BJ (cell line): ENCODE measurements around the gene NENF. TPM values are rescaled to one million over a fixed set of nuclear protein-coding genes. Genes with fewer than 3 reads are reported as not detected.

Experiments used
- CTCF ChIA-PET: fragments of 350-600 bp; formaldehyde crosslinking; extraction: SDS; loops from one replicate; lab custom pipeline; 2021; ENCODE audit warnings: antibody characterized with exemption, inconsistent platforms; lab: Yijun Ruan, JAX
- POLR2A ChIA-PET: fragments of 300-600 bp; sonication (Branson Sonifier 250); formaldehyde crosslinking; extraction: SDS; loops from one replicate; lab custom pipeline; 2021; ENCODE audit warnings: antibody characterized with exemption; lab: Charles Lee
- DNase-seq: peaks from one replicate; pipeline ENCODE4 v3.0.0-alpha.2; 2011; ENCODE audit warnings: low read depth
- H3K27me3 ChIP-seq: 2 replicates; pipeline ENCODE4 v1.6.0; 2011; ENCODE audit warnings: low read length; ENCODE audit not compliant: control insufficient read depth, insufficient read depth
- H3K36me3 ChIP-seq: 2 replicates; pipeline ENCODE4 v1.5.1; 2011; ENCODE audit warnings: low read length; ENCODE audit not compliant: control insufficient read depth, insufficient read depth
- H3K4me3 ChIP-seq: 2 replicates; pipeline ENCODE4 v1.5.1; 2011; ENCODE audit warnings: low read depth, mild to moderate bottlenecking, control low read depth, low read length
- polyA plus RNA-seq: library from polyadenylated mRNA; depleted of rRNA; stranded (reverse); fragments of >200 nt; gene quantifications from 2 replicates; pipeline ENCODE4 v1.2.3, GENCODE V29; 2011
- TF ChIP-seq, protein P1 (sequence below): IDR thresholded peaks from 2 replicates; pipeline ENCODE4 v1.5.1; 2011; ENCODE audit warnings: low read depth, mild to moderate bottlenecking, control low read depth, inconsistent platforms, low read length, moderate library complexity; ENCODE audit not compliant: insufficient read depth

The NENF gene
- polyA plus RNA-seq, 1 experiment = 85.6 TPM

DNA sequence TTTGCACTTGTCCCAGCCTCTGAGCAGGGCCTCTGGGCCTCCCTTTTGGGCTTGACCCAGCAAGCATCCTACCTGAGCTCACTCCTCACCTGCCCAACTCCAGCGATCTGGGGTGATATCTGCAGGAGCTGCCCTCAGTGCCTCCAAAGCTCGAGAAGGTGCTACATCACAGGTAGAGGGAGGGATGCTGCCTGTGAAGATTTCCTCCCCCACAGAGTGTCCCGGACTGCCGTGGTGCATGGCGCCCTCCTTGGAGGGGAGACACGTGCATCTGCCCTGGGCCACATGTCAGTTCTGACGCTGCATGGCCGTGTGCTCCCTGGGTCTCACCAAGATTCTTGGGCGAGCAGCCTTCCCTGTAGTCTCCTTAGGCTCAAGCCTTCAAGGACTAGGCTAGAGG lies 27.7 kb downstream of the NENF start:
- ChIA-PET CTCF (no interaction called here), POLR2A (no interaction called here)
- H3K27me3 ChIP-seq = no peaks in the 10 kb centered on the region; the same call in none of the 2 replicates

DNA sequence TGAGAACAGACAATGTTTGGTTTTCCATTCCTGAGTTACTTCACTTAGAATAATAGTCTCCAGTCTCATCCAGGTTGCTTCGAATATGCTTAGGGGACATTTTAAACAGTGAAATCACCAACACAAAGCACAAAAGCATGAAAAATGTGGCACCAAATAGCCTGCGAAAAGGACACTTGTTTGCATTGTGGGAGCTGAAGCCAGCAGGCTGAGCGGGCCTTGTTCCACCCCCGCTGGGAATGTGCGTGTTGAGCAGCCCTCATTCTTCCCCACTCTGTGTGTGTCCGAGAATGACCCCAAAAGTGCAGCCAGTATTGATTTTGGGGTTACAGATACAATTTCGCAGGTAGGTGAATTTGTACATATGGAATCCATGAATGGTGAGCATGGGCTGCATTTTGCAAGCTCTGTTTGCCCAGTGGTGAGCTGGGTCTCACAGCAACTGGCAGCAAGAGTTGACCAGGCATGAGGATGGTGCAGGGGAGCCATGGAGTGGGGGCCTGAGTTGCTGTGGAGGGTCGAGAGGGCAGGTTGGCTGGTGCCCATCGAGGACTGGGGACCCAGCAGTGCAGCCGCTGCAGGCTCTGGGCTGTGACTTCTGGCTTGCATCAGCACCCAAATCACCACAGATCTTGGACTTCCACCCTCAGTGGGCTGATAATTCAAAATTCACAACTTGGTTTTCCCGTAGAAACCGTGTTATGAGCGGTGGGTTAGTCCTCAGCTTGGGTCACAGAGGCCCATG lies 29.4 kb downstream of the NENF start:
- no peaks in the 10 kb centered on the region for H3K36me3 ChIP-seq
- H3K27me3 ChIP-seq = no peaks in the 10 kb centered on the region; the same call in none of the 2 replicates
- ChIA-PET CTCF (interaction anchor here (0.6 to 6.9 kb wide), 5 partner anchors 7 to 391 kb away, joined by 3 to 41 read pairs (median 5); no protein-coding TSS in a partner anchor), POLR2A (no interaction called here)
- TF ChIP-seq, protein P1, sequence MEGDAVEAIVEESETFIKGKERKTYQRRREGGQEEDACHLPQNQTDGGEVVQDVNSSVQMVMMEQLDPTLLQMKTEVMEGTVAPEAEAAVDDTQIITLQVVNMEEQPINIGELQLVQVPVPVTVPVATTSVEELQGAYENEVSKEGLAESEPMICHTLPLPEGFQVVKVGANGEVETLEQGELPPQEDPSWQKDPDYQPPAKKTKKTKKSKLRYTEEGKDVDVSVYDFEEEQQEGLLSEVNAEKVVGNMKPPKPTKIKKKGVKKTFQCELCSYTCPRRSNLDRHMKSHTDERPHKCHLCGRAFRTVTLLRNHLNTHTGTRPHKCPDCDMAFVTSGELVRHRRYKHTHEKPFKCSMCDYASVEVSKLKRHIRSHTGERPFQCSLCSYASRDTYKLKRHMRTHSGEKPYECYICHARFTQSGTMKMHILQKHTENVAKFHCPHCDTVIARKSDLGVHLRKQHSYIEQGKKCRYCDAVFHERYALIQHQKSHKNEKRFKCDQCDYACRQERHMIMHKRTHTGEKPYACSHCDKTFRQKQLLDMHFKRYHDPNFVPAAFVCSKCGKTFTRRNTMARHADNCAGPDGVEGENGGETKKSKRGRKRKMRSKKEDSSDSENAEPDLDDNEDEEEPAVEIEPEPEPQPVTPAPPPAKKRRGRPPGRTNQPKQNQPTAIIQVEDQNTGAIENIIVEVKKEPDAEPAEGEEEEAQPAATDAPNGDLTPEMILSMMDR = no peak
- DNase-seq = no peak
- no peak overlapping the region for H3K4me3 ChIP-seq

More for the DNA sequence above, 27.7 kb downstream of the NENF start:
- TF ChIP-seq, protein P1 = no peak
- Histone ChIP-seq H3K36me3 (no peaks in the 10 kb centered on the region), H3K4me3 (no peak overlapping the region)
- DNase-seq = no peak

GRCh38 chr1:212463565-212464285 lies 31.0 kb downstream of the NENF start:
- Histone ChIP-seq H3K27me3 (no peaks in the 10 kb centered on the region; the same call in none of the 2 replicates), H3K4me3 (no peak overlapping the region), H3K36me3 (no peaks in the 10 kb centered on the region)
- ChIA-PET POLR2A (no interaction called here), CTCF (interaction anchor here (1.5 to 6.9 kb wide), 5 partner anchors 9 to 401 kb away, joined by 4 to 41 read pairs (median 9); no protein-coding TSS in a partner anchor)
- no peak for DNase-seq
- TF ChIP-seq, protein P1 = no peak

DNA sequence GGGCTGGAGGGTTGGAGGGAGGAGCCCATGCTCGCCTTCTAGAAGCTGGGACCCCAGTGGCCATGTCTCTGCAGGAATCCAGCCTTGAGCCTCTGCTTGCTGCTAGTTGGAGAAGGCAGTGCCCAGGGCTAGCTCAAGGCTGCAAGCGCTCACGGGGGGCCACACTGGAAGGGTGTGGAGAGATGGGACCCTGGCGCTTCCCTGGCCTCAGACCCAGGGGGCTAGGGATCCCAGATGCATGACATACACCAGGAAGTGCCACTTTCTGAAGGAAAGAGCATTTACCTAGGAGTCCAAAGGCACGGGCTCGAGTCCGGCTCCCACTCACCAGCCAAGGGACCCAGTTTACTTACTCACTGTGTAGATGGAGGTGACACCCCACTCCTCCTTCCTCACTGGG lies 32.6 kb downstream of the NENF start:
- POLR2A ChIA-PET = interaction anchor here (0.7 kb wide), 1 partner anchor 12 kb away, joined by 16 read pairs; no protein-coding TSS in a partner anchor
- CTCF ChIA-PET = interaction anchor here (0.8 to 6.9 kb wide), 4 partner anchors 8 to 395 kb away, joined by 3 to 41 read pairs (median 6); no protein-coding TSS in a partner anchor
- TF ChIP-seq, protein P1 = no peak
- Histone ChIP-seq H3K36me3 (no peaks in the 10 kb centered on the region), H3K4me3 (no peak overlapping the region), H3K27me3 (no peaks in the 10 kb centered on the region; the same call in none of the 2 replicates)
- DNase-seq = no peak

DNA sequence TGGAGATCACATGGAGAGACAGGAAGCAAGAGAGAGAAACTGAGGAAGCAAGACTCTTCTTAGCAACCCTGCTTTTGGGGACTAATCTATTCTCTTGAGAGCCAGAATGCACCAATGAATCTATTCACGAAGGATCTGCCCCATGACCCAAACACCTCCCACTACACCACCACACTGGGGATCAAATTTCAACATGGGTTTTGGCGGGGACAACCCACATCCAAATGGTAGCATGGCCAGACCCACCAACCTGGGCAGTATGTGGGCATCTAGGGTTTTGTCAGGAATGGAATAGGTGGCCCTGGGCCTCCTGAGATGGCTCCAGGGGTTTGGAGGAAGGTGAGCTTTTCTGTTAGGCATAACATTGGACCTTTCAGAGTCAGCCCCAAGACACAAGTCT lies 33.7 kb downstream of the NENF start:
- no peak overlapping the region for H3K4me3 ChIP-seq
- CTCF ChIA-PET = interaction anchor here (0.5 to 6.9 kb wide), 4 partner anchors 9 to 407 kb away, joined by 3 to 41 read pairs (median 6); no protein-coding TSS in a partner anchor
- TF ChIP-seq, protein P1 = no peak
- no peak for DNase-seq
- H3K27me3 ChIP-seq = no peaks in the 10 kb centered on the region; the same call in none of the 2 replicates
- H3K36me3 ChIP-seq = no peaks in the 10 kb centered on the region
- POLR2A ChIA-PET = no interaction called here
